ENCODE data around the gene TIMM22.

DNA sequence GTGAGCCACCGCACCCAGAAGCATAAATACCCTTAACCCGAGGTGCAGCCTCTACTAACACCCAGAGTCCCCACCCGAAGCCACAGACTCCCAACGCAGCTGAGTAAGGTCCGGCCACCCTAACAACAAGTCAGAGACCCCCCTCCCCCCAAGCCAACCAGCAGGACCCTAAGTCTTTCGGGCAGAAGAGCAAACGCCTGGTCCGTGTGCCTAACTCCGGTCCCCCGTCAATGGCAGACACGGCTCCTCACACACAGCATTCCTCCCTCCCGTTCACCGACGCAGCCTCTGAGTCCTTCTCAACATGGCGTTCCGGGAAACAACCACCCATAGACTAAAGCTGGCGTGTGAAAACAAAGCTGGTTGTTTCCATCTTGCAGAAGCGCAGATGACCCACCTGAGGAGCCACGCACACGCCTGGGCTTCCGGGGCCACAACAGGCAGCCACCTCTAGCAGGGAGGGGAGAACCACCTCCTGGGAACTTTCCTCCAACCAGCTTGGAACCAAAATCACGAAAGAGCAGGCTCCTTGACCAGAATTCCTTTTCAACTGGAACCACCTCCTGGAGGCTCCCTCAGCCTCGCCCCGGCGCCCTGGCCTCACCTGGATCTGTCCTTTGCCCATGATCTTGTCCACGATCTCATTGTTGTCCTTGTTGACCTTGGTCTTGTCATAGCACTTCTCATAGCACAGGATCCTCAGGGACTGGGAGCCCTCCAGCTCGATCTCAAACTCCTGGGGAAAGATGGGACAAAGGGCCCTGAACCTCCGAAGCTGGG, 52.7 kb downstream of the TIMM22 start:
- TF ChIP-seq GATA2 (IDR thresholded peaks at IDR 0.05; ENCODE audit: low read depth, low read length) (no peak), GATA3 (IDR thresholded peaks at IDR 0.05; ENCODE audit: low read depth, low read length) (no peak)
